Stomach smooth muscle (tissue), 2 donors: ENCODE results near the gene FLAD1.

Experiments used
- H3K27ac ChIP-seq: one replicate; pipeline ENCODE4 v1.7.0; 2013; ENCODE audit warnings: mild to moderate bottlenecking, low read length, inconsistent platforms
- H3K27me3 ChIP-seq, 2 donors: one replicate each; pipeline ENCODE4 v1.7.0; 2013; ENCODE audit warnings: low read length in 2 of 2; ENCODE audit not compliant: insufficient read depth in 2 of 2, control insufficient read depth in 1 of 2
- H3K36me3 ChIP-seq, 2 donors: one replicate each; pipeline ENCODE4 v1.7.0; 2013; ENCODE audit warnings: low read length in 2 of 2; ENCODE audit not compliant: control insufficient read depth in 2 of 2, insufficient read depth in 2 of 2
- H3K4me1 ChIP-seq: one replicate; pipeline ENCODE4 v1.7.0; 2013; ENCODE audit warnings: low read length; ENCODE audit not compliant: control insufficient read depth, insufficient read depth
- H3K4me3 ChIP-seq, 2 donors: one replicate each; pipeline ENCODE4 v1.7.0; 2013; ENCODE audit warnings: low read length in 2 of 2
- H3K9ac ChIP-seq, 2 donors: one replicate each; pipeline ENCODE4 v1.7.0; 2013; ENCODE audit warnings: low read length in 2 of 2, mild to moderate bottlenecking in 1 of 2
- H3K9me3 ChIP-seq, 2 donors: one replicate each; pipeline ENCODE4 v1.7.0; 2013; ENCODE audit warnings: low read length in 2 of 2; ENCODE audit not compliant: control insufficient read depth in 2 of 2
- donor health status: healthy.
- donor health status: Pancreatic carcinoma.

The FLAD1 gene

DNA sequence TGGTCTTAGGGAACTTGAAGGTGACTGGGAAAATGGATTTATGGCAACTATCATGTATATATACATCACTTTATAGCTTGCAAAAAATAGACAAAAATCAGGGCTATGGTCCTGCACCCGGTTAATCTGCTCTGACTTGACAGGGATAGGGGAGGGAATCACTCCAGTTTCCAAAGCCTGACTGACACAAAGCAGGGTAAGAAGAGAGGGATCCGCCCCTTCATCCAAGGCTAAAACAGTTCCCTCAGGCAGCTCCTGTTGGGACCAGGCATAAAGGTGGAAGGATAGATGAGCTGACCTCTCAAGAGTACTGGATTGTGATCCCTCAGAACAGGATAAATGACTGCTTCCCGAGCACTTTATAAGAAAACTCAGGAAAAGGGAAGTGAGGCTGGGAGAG, 28.6 kb upstream of the FLAD1 start:
- no peaks in the 10 kb centered on the region for H3K9me3 ChIP-seq
- H3K27ac ChIP-seq = peak overlapping the region; percentile 90
- no peaks in the 10 kb centered on the region for H3K27me3 ChIP-seq
- peaks cover 51% of the 10 kb centered on the region for H3K4me1 ChIP-seq
- H3K36me3 ChIP-seq = peaks cover 15 to 17% of the 10 kb centered on the region in 2 donors
- peak overlapping the region; percentile 65 to 84 for H3K9ac ChIP-seq
- H3K4me3 ChIP-seq = peak overlapping the region; percentile 89 to 92

GRCh38 chr1:154955039-154955717, 28.0 kb upstream of the FLAD1 start:
- H3K27ac ChIP-seq = peak overlapping the region; percentile 90
- peaks cover 15 to 19% of the 10 kb centered on the region in 2 donors for H3K36me3 ChIP-seq
- peaks cover 52% of the 10 kb centered on the region for H3K4me1 ChIP-seq
- H3K4me3 ChIP-seq = peak overlapping the region; percentile 89 to 92
- H3K9ac ChIP-seq = peak overlapping the region; percentile 65 to 84
- H3K27me3 ChIP-seq = no peaks in the 10 kb centered on the region
- H3K9me3 ChIP-seq = no peaks in the 10 kb centered on the region

GRCh38 chr1:154955718-154956543, 27.2 kb upstream of the FLAD1 start, which contains the start of gene PBXIP1:
Gene PBXIP1, minus strand, starts transcription at chr1:154956099. Its CDS starts 2,378 bp downstream, at chr1:154953721.
- Histone ChIP-seq H3K9ac (peak within 1 kb of the TSS; percentile 65 to 84), H3K4me3 (peak within 1 kb of the TSS; percentile 89 to 92), H3K27ac (peak within 1 kb of the TSS; percentile 90), H3K27me3 (no peaks in the 10 kb centered on the region), H3K4me1 (peaks cover 59% of the 10 kb centered on the region), H3K9me3 (no peaks in the 10 kb centered on the region), H3K36me3 (peaks cover 9 to 13% of the 10 kb centered on the region in 2 donors)

DNA sequence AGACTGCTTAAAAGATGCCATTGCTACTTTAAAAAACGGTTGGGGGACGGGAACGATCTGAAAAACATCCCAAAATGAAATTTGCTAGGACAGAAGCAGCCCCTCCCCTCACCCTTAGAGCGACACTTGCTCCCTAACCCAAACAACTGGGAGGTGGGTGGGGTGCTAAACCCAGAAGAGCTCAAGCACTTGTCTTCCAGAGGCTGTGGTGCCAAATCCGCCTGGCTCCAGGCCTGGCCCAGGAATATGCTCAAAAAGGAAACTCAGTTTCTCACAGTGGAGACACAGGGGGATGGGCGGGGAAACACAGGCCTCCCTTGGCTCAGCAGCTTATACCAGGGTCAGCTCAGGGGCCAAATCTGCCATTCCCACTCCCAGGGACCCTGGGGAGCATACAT, 26.6 kb upstream of the FLAD1 start:
- Histone ChIP-seq H3K9ac (peak overlapping the region; percentile 65 to 84), H3K36me3 (peaks cover 5 to 8% of the 10 kb centered on the region in 2 donors), H3K9me3 (no peaks in the 10 kb centered on the region), H3K27ac (peak overlapping the region; percentile 90), H3K4me3 (peak overlapping the region; percentile 89 to 92), H3K27me3 (no peaks in the 10 kb centered on the region), H3K4me1 (peaks cover 62% of the 10 kb centered on the region)

DNA sequence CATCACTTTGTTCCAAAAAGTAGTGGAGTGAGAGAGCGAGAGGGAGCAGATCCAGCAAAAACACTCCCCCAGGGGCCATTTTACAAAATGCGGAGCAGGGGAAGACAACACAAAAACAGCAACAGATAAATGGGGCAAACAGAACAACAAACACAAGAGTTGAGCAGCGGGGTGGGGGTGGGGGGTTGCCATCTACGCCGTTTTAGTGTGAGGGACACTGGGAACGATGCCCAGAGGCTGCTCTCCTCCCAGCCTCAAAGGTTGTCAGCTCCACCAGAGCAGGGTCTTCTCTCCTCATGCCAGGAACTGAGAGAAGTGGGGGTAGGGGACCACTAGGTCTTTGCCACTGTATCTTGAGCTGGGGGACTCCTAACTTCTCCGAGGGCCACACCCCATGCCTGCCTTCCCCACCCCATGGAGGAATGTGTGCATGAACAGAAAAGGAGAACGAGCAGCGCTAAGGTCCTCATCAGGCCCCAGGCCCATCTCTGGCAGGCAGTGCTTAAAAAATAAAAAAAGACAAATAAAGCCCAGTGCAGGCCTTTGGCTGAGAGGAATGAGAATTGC, 26.0 kb upstream of the FLAD1 start:
- Histone ChIP-seq H3K4me1 (peaks cover 64% of the 10 kb centered on the region), H3K9me3 (no peaks in the 10 kb centered on the region), H3K4me3 (no peak overlapping the region), H3K27ac (peak overlapping the region; percentile 90), H3K27me3 (no peaks in the 10 kb centered on the region), H3K9ac (peak overlapping the region; percentile 65 to 84), H3K36me3 (peaks cover 5 to 8% of the 10 kb centered on the region in 2 donors)

GRCh38 chr1:154958036-154958435, 25.1 kb upstream of the FLAD1 start:
- Histone ChIP-seq H3K9ac (no peak overlapping the region), H3K27ac (peak overlapping the region; percentile 90), H3K27me3 (no peaks in the 10 kb centered on the region), H3K4me3 (no peak overlapping the region), H3K4me1 (peaks cover 65% of the 10 kb centered on the region), H3K36me3 (peaks cover 6 to 8% of the 10 kb centered on the region in 2 donors), H3K9me3 (no peaks in the 10 kb centered on the region)

- Histone ChIP-seq H3K27ac (no peak overlapping the region), H3K4me1 (peaks cover 61% of the 10 kb centered on the region), H3K27me3 (no peaks in the 10 kb centered on the region), H3K36me3 (peaks cover 14 to 15% of the 10 kb centered on the region in 2 donors), H3K4me3 (no peak overlapping the region), H3K9ac (no peak overlapping the region), H3K9me3 (no peaks in the 10 kb centered on the region)
These were observed 24.3 kb upstream of the FLAD1 start for GRCh38 chr1:154958681-154959425.

- Histone ChIP-seq H3K4me1 (peaks cover 59% of the 10 kb centered on the region), H3K27me3 (no peaks in the 10 kb centered on the region), H3K9ac (no peak overlapping the region), H3K36me3 (peaks cover 17 to 18% of the 10 kb centered on the region in 2 donors), H3K4me3 (no peak overlapping the region), H3K27ac (no peak overlapping the region), H3K9me3 (no peaks in the 10 kb centered on the region)
These were observed 23.7 kb upstream of the FLAD1 start for GRCh38 chr1:154959426-154959780.

DNA sequence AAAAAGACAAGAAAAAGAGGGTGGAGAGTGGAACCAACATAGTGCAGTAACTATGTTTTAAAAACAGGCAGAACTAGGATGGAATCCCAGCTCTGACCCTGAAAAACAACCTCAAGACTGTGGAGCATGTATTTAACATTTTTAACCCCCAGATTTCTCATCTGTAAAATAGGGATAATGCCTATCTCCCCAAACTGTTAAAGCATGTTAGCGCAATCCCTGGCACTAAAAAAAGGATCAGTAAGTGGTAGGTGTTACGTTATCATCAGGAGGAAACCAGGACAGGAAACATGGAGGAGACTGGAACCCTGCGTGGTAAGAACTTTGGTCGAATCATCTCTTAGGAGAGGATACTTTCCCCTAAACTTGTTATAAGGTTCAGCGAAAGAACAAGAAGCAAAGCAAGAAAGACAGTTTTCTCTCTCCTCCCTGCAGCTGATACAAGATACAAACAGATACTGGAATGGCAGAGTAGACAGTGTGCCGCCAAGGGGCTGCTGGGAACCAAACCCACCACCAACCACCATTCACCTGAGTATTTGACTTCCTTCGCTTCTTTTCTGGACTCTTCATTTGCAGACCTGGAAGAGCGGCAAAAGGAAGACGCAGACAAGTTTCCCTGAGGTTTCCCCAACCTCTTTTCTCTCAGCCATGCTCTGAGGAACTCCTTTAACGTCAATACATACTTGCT, 22.6 kb upstream of the FLAD1 start:
- peak overlapping the region; percentile 93 to 94 for H3K9ac ChIP-seq
- H3K4me1 ChIP-seq = peaks cover 48% of the 10 kb centered on the region
- H3K36me3 ChIP-seq = peaks cover 24 to 27% of the 10 kb centered on the region in 2 donors

More for the DNA sequence above, 22.6 kb upstream of the FLAD1 start:
- H3K27ac ChIP-seq = peak overlapping the region; percentile 94
- H3K27me3 ChIP-seq = no peaks in the 10 kb centered on the region
- no peaks in the 10 kb centered on the region for H3K9me3 ChIP-seq
- peak overlapping the region; percentile 31 to 85 for H3K4me3 ChIP-seq
